SK-N-SH treated with all-trans-retinoic acid at 6 μM for 48 hours (cell line): ENCODE data around the gene COX14.

Experiments used
- ARNTL ChIP-seq: fragments of 450-650 bp; formaldehyde crosslinking; IDR thresholded peaks from 2 replicates; pipeline ENCODE4 v1.5.0; 2020; ENCODE audit warnings: low read depth, mild to moderate bottlenecking, moderate library complexity, borderline replicate concordance
- OSR1 ChIP-seq: fragments of 250-450 bp; sonication (Bioruptor Pico); IDR thresholded peaks from 2 replicates; pipeline ENCODE4 v1.8.0; 2022; ENCODE audit warnings: moderate library complexity, mild to moderate bottlenecking, inconsistent platforms
- ZFP30 ChIP-seq: fragments of 450-650 bp; formaldehyde crosslinking; IDR thresholded peaks from 2 replicates; pipeline ENCODE4 v1.5.0; 2022; ENCODE audit warnings: mild to moderate bottlenecking, moderate library complexity

DNA sequence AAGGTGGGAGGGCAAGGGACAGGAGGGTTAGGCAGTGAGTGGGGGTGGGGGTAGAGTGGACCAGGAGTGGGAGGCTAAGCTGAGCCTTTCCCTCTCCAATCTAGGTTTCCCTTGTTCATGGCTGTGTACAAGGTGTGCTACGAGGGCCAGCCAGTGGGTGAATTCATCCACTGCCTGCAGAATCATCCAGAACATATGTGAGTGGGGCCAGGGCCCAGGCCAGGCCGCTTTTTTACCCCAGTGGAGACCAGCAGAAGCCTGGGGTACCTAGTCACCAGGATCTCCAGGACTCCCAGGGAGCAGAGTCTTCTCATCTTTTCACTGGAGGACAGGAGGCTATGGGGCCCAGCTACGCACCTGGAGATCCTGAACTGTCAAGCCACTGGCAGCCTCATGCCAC, 2.7 kb upstream of the COX14 start:
- no peak for TF ChIP-seq OSR1 (CRISPR knock-in tag)
- TF ChIP-seq ARNTL (CRISPR knock-in tag) = no peak
- TF ChIP-seq ZFP30 (CRISPR knock-in tag) = no peak
